HL-60 (cell line): ENCODE data around the gene EPHA6.

Experiments used
- DNase-seq, 2 experiments: peaks; one replicate each; pipeline ENCODE4 v3.0.0-alpha.2; 2010 to 2020; ENCODE audit warnings: low read depth in 1 of 2, low spot score in 1 of 2
- H3K27ac ChIP-seq: fragments of 250-450 bp; sonication (Bioruptor Pico); replicated peaks from 2 replicates; pipeline ENCODE4 v1.5.1; 2020; ENCODE audit warnings: mild to moderate bottlenecking, moderate library complexity
- H3K27me3 ChIP-seq: fragments of 250-450 bp; sonication (Bioruptor Pico); 2 replicates; pipeline ENCODE4 v1.5.1; 2021; ENCODE audit warnings: mild to moderate bottlenecking, moderate library complexity; ENCODE audit not compliant: insufficient read depth, poor library complexity, severe bottlenecking
- H3K4me3 ChIP-seq: replicated peaks from 2 replicates; pipeline ENCODE4 v1.5.1; 2011; ENCODE audit warnings: mild to moderate bottlenecking, control low read depth, low read length; ENCODE audit not compliant: insufficient read depth
- GABPA ChIP-seq: IDR thresholded peaks from 2 replicates; pipeline ENCODE4 v1.6.1; 2012; ENCODE audit warnings: low read depth
- POLR2AphosphoS5 ChIP-seq: IDR thresholded peaks from 2 replicates; pipeline ENCODE4 v1.6.1; 2012; ENCODE audit warnings: low read depth
- SPI1 ChIP-seq: IDR thresholded peaks from 2 replicates; pipeline ENCODE4 v1.6.1; 2012; ENCODE audit warnings: low read depth, mild to moderate bottlenecking, borderline replicate concordance
- TF ChIP-seq, protein P1 (sequence below): IDR thresholded peaks from 2 replicates; pipeline ENCODE4 v1.6.1; 2012; ENCODE audit warnings: low read depth; ENCODE audit not compliant: insufficient replicate concordance
- TF ChIP-seq, protein P2 (sequence below): IDR thresholded peaks from one replicate; pipeline ENCODE4 v1.5.1; 2011; ENCODE audit warnings: low read length, control low read depth, inconsistent platforms; ENCODE audit not compliant: insufficient read depth

Gene EPHA6

DNA sequence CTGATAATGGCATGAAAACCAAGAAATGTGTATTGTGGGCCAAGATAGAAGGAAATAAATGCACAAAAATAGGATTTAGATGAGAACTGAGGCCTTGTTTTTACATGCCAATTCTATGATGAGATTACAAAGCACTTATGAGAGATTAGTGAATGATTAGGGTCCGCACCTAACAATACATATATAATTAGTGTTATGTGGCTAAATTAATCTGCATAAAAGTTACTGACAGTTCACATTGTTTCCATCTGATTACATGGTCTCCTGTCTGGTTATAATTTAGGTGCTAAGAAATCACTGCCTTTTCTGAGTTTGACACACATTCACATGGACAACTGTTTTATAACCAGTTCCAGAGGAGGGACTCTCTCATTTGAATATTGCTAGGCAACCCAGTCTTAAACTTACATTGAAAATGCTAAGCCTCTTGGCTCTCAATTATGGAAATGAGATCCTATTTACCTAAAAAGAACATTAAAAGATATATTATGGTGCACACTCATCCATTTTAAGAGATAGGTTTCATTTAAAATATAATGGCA, 833.1 kb downstream of the EPHA6 start:
- DNase-seq = no peak
- no peaks in the 10 kb centered on the region for H3K27me3 ChIP-seq
- TF ChIP-seq, protein P1, sequence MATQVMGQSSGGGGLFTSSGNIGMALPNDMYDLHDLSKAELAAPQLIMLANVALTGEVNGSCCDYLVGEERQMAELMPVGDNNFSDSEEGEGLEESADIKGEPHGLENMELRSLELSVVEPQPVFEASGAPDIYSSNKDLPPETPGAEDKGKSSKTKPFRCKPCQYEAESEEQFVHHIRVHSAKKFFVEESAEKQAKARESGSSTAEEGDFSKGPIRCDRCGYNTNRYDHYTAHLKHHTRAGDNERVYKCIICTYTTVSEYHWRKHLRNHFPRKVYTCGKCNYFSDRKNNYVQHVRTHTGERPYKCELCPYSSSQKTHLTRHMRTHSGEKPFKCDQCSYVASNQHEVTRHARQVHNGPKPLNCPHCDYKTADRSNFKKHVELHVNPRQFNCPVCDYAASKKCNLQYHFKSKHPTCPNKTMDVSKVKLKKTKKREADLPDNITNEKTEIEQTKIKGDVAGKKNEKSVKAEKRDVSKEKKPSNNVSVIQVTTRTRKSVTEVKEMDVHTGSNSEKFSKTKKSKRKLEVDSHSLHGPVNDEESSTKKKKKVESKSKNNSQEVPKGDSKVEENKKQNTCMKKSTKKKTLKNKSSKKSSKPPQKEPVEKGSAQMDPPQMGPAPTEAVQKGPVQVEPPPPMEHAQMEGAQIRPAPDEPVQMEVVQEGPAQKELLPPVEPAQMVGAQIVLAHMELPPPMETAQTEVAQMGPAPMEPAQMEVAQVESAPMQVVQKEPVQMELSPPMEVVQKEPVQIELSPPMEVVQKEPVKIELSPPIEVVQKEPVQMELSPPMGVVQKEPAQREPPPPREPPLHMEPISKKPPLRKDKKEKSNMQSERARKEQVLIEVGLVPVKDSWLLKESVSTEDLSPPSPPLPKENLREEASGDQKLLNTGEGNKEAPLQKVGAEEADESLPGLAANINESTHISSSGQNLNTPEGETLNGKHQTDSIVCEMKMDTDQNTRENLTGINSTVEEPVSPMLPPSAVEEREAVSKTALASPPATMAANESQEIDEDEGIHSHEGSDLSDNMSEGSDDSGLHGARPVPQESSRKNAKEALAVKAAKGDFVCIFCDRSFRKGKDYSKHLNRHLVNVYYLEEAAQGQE = no peak
- no peak overlapping the region for H3K4me3 ChIP-seq
- no peak overlapping the region for H3K27ac ChIP-seq

DNA sequence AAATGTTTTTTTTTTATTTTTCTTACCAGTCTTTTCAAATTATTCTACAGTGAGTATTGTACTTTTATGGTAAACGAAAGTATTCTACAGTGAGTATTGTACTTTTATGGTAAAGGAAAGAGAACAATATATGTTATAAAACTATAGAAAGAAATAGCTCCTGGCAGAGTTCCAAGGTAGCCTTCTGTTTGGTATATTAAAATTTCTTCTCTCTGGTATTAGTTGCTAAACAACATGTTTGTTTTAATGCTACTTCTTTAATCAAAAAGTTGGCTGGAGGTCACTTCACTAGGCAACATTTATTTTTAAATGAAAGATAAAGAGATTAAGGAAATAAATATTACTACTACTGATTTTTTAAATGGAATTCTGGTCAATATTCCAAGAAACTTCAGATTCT, 841.6 kb downstream of the EPHA6 start:
- no peak for TF ChIP-seq GABPA
- TF ChIP-seq, protein P2, sequence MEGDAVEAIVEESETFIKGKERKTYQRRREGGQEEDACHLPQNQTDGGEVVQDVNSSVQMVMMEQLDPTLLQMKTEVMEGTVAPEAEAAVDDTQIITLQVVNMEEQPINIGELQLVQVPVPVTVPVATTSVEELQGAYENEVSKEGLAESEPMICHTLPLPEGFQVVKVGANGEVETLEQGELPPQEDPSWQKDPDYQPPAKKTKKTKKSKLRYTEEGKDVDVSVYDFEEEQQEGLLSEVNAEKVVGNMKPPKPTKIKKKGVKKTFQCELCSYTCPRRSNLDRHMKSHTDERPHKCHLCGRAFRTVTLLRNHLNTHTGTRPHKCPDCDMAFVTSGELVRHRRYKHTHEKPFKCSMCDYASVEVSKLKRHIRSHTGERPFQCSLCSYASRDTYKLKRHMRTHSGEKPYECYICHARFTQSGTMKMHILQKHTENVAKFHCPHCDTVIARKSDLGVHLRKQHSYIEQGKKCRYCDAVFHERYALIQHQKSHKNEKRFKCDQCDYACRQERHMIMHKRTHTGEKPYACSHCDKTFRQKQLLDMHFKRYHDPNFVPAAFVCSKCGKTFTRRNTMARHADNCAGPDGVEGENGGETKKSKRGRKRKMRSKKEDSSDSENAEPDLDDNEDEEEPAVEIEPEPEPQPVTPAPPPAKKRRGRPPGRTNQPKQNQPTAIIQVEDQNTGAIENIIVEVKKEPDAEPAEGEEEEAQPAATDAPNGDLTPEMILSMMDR = no peak
- TF ChIP-seq POLR2AphosphoS5 = no peak
- TF ChIP-seq SPI1 = no peak
- TF ChIP-seq, protein P1 = no peak
- no peak overlapping the region for H3K4me3 ChIP-seq
- H3K27me3 ChIP-seq = no peaks in the 10 kb centered on the region
- no peak overlapping the region for H3K27ac ChIP-seq
- no peak for DNase-seq

DNA sequence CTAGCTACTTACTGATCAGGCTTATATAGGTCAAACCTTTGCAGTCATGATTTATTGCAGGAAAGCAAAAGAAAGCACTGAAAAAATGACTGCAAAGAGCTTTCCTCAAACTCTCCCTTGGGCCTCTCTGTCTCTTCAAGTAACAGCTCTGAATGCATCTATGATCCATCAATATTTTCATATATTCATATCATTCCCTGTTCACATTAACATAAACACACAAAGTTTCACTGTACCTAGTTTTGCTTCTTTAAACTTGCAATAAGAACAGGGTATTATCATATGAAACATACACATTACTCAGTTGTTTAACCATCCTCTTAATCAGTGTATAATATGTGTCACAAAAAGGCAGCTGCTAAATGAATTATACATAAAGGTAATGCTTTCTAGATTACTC, 842.2 kb downstream of the EPHA6 start:
- Histone ChIP-seq H3K4me3 (no peak overlapping the region), H3K27me3 (no peaks in the 10 kb centered on the region), H3K27ac (no peak overlapping the region)
- no peak for TF ChIP-seq POLR2AphosphoS5
- TF ChIP-seq GABPA = no peak
- no peak for TF ChIP-seq SPI1
- TF ChIP-seq, protein P1 = no peak
- TF ChIP-seq, protein P2 = no peak
- DNase-seq = no peak

DNA sequence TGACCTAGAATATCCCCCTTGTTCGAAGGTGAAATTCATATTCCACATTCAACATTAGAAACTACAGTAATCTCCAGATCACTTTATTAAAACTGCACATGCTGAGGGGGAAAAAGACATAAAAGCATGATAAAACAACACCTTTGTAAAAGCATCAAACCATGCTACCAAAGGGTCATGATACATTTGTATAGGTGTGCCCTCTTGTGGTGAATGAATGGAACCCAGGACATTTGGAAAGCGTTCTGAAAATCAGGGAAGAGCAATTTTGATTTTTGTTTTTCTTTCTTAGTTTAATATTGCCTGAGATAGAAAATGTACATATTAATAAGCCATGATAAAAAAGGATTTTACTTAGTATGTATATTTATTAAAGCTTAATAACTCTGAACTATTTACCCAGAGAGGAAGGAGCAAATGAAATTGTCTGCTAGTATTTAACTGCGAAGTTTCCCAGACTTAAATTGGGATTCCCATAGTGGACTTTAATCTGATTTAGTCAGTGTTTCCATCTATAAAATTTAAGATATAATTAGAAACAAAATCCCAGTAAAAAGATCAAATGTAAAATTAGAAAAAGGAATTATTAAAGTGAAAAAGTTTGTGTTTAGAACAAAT, 844.4 kb downstream of the EPHA6 start:
- no peak for DNase-seq
- Histone ChIP-seq H3K4me3 (no peak overlapping the region), H3K27ac (no peak overlapping the region), H3K27me3 (no peaks in the 10 kb centered on the region)
- TF ChIP-seq, protein P1 = no peak
- TF ChIP-seq GABPA = no peak
- no peak for TF ChIP-seq POLR2AphosphoS5
- TF ChIP-seq, protein P2 = no peak
- TF ChIP-seq SPI1 = no peak
